GM12878 (cell line): Measurements from ENCODE around the gene NINJ1. TPM values are rescaled to one million over a fixed set of nuclear protein-coding genes. Genes with fewer than 3 reads are reported as not detected.

Experiments used
- ATAC-seq: fragments of 200-7000 bp; cut with Tn5 transposase; 3 replicates; pipeline ENCODE4 v1.9.1; 2020; ENCODE audit warnings: mild to moderate bottlenecking, moderate library complexity
- BruUV-seq: library from RNA; stranded (reverse); fragments of 400-500 nt; replicated peaks from 2 replicates; lab custom pipeline; 2021; lab: Mats Ljungman, UMichigan
- CTCF ChIA-PET: fragments of 300-600 bp; sonication (Branson Sonifier 250); formaldehyde crosslinking; extraction: SDS; loops from one replicate; lab custom pipeline; 2021; ENCODE audit warnings: inconsistent platforms; lab: Yijun Ruan, JAX
- POLR2A ChIA-PET: fragments of 350-600 bp; formaldehyde crosslinking; extraction: SDS; loops from one replicate; lab custom pipeline; 2021; ENCODE audit warnings: inconsistent platforms; lab: Charles Lee
- RAD21 ChIA-PET: fragments of 300-600 bp; sonication (Branson Sonifier 250); formaldehyde crosslinking; loops from one replicate; lab custom pipeline; 2023; ENCODE audit warnings: antibody characterized with exemption; ENCODE audit not compliant: unreplicated experiment; lab: Charles Lee
- SMC1A ChIA-PET: fragments of 300-600 bp; sonication (Branson Sonifier 250); formaldehyde crosslinking; loops from one replicate; lab custom pipeline; 2023; ENCODE audit not compliant: unreplicated experiment, uncharacterized antibody; lab: Charles Lee
- DNase-seq: peaks from one replicate; pipeline ENCODE4 v3.0.0-alpha.2; 2011; ENCODE audit warnings: low read depth, low spot score
- FAIRE-seq: peaks from 3 replicates; lab custom pipeline; 2011; peaks lifted over from hg19 to GRCh38; lab: Jason Lieb, UNC
- H2AFZ ChIP-seq: 2 replicates; pipeline ENCODE4 v1.6.0; 2011; ENCODE audit warnings: low read depth, low read length, control low read depth; ENCODE audit not compliant: control insufficient read depth
- H3K27ac ChIP-seq: 2 replicates; pipeline ENCODE4 v1.5.1; 2011; ENCODE audit warnings: control low read depth; ENCODE audit not compliant: control insufficient read depth, insufficient read depth
- H3K27me3 ChIP-seq, 2 experiments: replicated peaks in 1 of 2; 2 replicates each; pipeline versions ENCODE4 v1.6.0 to v1.6.1; 2011; ENCODE audit warnings: low read length in 1 of 2; ENCODE audit not compliant: control insufficient read depth in 2 of 2, insufficient read depth in 2 of 2
- H3K36me3 ChIP-seq, 2 experiments: 2 replicates each; pipeline ENCODE4 v1.5.1; 2011; ENCODE audit warnings: low read length in 1 of 2; ENCODE audit not compliant: control insufficient read depth in 2 of 2, insufficient read depth in 2 of 2
- H3K4me1 ChIP-seq: 2 replicates; pipeline ENCODE4 v1.6.1; 2011; ENCODE audit warnings: mild to moderate bottlenecking, low read length, moderate library complexity, mixed read lengths; ENCODE audit not compliant: control insufficient read depth, insufficient read depth
- H3K4me2 ChIP-seq: 2 replicates; pipeline ENCODE4 v1.6.0; 2011; ENCODE audit warnings: control low read depth; ENCODE audit not compliant: control insufficient read depth, insufficient read depth
- H3K4me3 ChIP-seq: fragments of 200-600 bp; sonication (generic); 2 replicates; pipeline ENCODE4 v1.5.1; 2016
- H3K79me2 ChIP-seq: 2 replicates; pipeline ENCODE4 v1.6.0; 2011; ENCODE audit warnings: low read length; ENCODE audit not compliant: control insufficient read depth, insufficient read depth
- H3K9ac ChIP-seq: 2 replicates; pipeline ENCODE4 v1.8.0; 2011; ENCODE audit warnings: low read length, control low read depth, mixed read lengths; ENCODE audit not compliant: control insufficient read depth, insufficient read depth
- H3K9me3 ChIP-seq: replicated peaks from 3 replicates; pipeline ENCODE4 v1.5.1; 2011; ENCODE audit warnings: mild to moderate bottlenecking, low read length; ENCODE audit not compliant: control insufficient read depth, insufficient read depth
- H4K20me1 ChIP-seq: 2 replicates; pipeline ENCODE4 v1.6.0; 2011; ENCODE audit not compliant: control insufficient read depth, insufficient read depth
- BCL3 ChIP-seq: IDR thresholded peaks from 2 replicates; pipeline ENCODE4 v1.6.1; 2011; ENCODE audit warnings: borderline replicate concordance, low read depth, mild to moderate bottlenecking, moderate library complexity, low read length; ENCODE audit not compliant: insufficient read depth, poor library complexity, severe bottlenecking
- BMI1 ChIP-seq: fragments of 450-650 bp; IDR thresholded peaks from 2 replicates; pipeline ENCODE4 v1.6.1; 2016; ENCODE audit warnings: mild to moderate bottlenecking, moderate library complexity, borderline replicate concordance
- EED ChIP-seq: sonication (generic); IDR thresholded peaks from 2 replicates; pipeline ENCODE4 v1.6.1; 2016; ENCODE audit warnings: antibody characterized with exemption, low read depth
- ELK1 ChIP-seq: IDR thresholded peaks from 2 replicates; pipeline ENCODE4 v1.6.1; 2012; ENCODE audit warnings: low read depth, low read length, improper control_type of control experiment
- IRF3 ChIP-seq: fragments of 450-650 bp; IDR thresholded peaks from 2 replicates; pipeline ENCODE4 v1.6.1; 2014; ENCODE audit warnings: mild to moderate bottlenecking
- NFYA ChIP-seq: IDR thresholded peaks from 2 replicates; pipeline ENCODE4 v1.6.1; 2011; ENCODE audit warnings: low read depth, mild to moderate bottlenecking, low read length, improper control_type of control experiment, borderline replicate concordance
- PBX3 ChIP-seq: IDR thresholded peaks from 2 replicates; pipeline ENCODE4 v1.6.1; 2011; ENCODE audit warnings: mild to moderate bottlenecking, low read depth, low read length, moderate library complexity; ENCODE audit not compliant: insufficient replicate concordance
- PKNOX1 ChIP-seq: fragments of 450-650 bp; IDR thresholded peaks from 2 replicates; pipeline ENCODE4 v1.6.1; 2016; ENCODE audit warnings: mild to moderate bottlenecking
- RFX5 ChIP-seq: IDR thresholded peaks from 2 replicates; pipeline ENCODE4 v1.6.1; 2011; ENCODE audit warnings: low read depth, low read length, improper control_type of control experiment
- TAF1 ChIP-seq: IDR thresholded peaks from 2 replicates; pipeline ENCODE4 v1.6.1; 2011; ENCODE audit warnings: mild to moderate bottlenecking, low read depth, low read length, borderline replicate concordance
- ZBTB4 ChIP-seq: fragments of 450-650 bp; formaldehyde crosslinking; IDR thresholded peaks from 2 replicates; pipeline ENCODE4 v1.4.0; 2022; ENCODE audit warnings: mild to moderate bottlenecking, moderate library complexity
- WGBS: methylation state at CpG from one replicate; pipeline ENCODE4 v1.1.6; 2016; ENCODE audit warnings: low lambda C conversion rate; ENCODE audit not compliant: insufficient replicate concordance, insufficient coverage; ENCODE audit errors: missing lambda C conversion rate; 5-methylcytosine and 5-hydroxymethylcytosine counted together
- in situ Hi-C: fragments of 300-500 bp; cut with MboI; formaldehyde crosslinking; loops from 9 replicates; pipeline ENCODE4 v1.14.3; 2018; ENCODE audit warnings: mixed read lengths
- intact Hi-C: fragments of 100-400 bp; cut with micrococcal nuclease; formaldehyde crosslinking; loops from one replicate; pipeline ENCODE4 v1.14.2; 2022; ENCODE audit not compliant: unreplicated experiment
- polyA plus RNA-seq, 11 experiments: library from polyadenylated mRNA; depleted of rRNA in 4 of 11; unstranded in 6 of 11; stranded (reverse) in 5 of 11; fragments of >200 nt; fragmentation: Nextera tagmentation in 4 of 11; fragmentation: Illumina TruSeq in 1 of 11; extraction: Ambion mirVana in 4 of 11; extraction: Trizol in 1 of 11; gene quantifications; 1 replicate in 1 of 11; 2 replicates in 10 of 11; pipeline versions ENCODE4 v1.2.1 to v1.2.3, GENCODE V29; 2011 to 2016; ENCODE audit warnings: inconsistent platforms in 2 of 11, missing spikeins in 2 of 11, low read depth in 1 of 11
- total RNA-seq, 4 experiments: library from RNA; depleted of rRNA in 3 of 4; stranded (reverse); fragments of >200 nt in 3 of 4; fragmentation: Illumina TruSeq in 1 of 4; extraction: Trizol in 1 of 4; gene quantifications; 2 replicates each; pipeline versions ENCODE4 v1.2.1 to v1.2.3, GENCODE V29; 2013 to 2021

Gene NINJ1
- total and polyA plus RNA-seq, 10 of the 15 experiments (the other 5 are each of a cell fraction or from before 2014, with no cell fraction given): 0.64 to 33.5 (median 17.1) TPM

- DNase-seq: no peak
- SMC1A ChIA-PET: interaction anchor here (1.4 kb wide), 1 partner anchor 69 kb away, joined by 3 read pairs; no protein-coding TSS in a partner anchor
- intact Hi-C loops: no loop called here
- no peak overlapping the region for H3K4me2 ChIP-seq
- RAD21 ChIA-PET: interaction anchor here (5.4 kb wide), 1 partner anchor 20 kb away, joined by 21 read pairs; no protein-coding TSS in a partner anchor
- POLR2A ChIA-PET: interaction anchor here (1.5 kb wide), 1 partner anchor 33 kb away, joined by 4 read pairs; the partner anchor contains the start of gene CARD19
- CTCF ChIA-PET: interaction anchor here (2.3 kb wide), 1 partner anchor 20 kb away, joined by 16 read pairs; no protein-coding TSS in a partner anchor
- H4K20me1 ChIP-seq: no peaks in the 10 kb centered on the region
- ATAC-seq: no peak
- H2AFZ ChIP-seq: no peak overlapping the region
- WGBS: 84% methylated on average over 10 of the region's 10 CpGs
- no peak overlapping the region for H3K27ac ChIP-seq
- in situ Hi-C loops: no loop called here
- H3K27me3 ChIP-seq: no peaks in the 10 kb centered on the region
- TF ChIP-seq BCL3 (peak; percentile 54), BMI1 (no peak), PKNOX1 (no peak), ELK1 (no peak), NFYA (no peak), IRF3 (no peak), ZBTB4 (no peak), TAF1 (no peak), EED (no peak), RFX5 (no peak), PBX3 (peak; percentile 17)
- TF ChIP-seq, all 136 proteins: peak for 2
- H3K9ac ChIP-seq: no peak overlapping the region
- no TSS peak for BruUV-seq
- no peaks in the 10 kb centered on the region for H3K9me3 ChIP-seq
- no peak overlapping the region for H3K4me3 ChIP-seq
- H3K4me1 ChIP-seq: peaks cover 24% of the 10 kb centered on the region
- peaks cover 0 to 2% of the 10 kb centered on the region in 2 experiments; a peak in 2 of 4 replicates for H3K36me3 ChIP-seq
- FAIRE-seq: no peak
- peaks cover 12% of the 10 kb centered on the region for H3K79me2 ChIP-seq
Observed at GRCh38 chr9:93128715-93129224, 5.3 kb downstream of the NINJ1 start.
